Gastroesophageal sphincter (tissue), 3 donors: ENCODE measurements around the gene VWA2.

ENCODE experiments used
- CTCF ChIP-seq, 4 experiments: fragments of 200-600 bp in 2 of 4; fragments of 450-650 bp in 2 of 4; sonication (generic) in 1 of 4; IDR thresholded peaks; one replicate each; pipeline ENCODE4 v1.5.1; 2017 to 2019; ENCODE audit warnings: antibody characterized with exemption in 4 of 4, mild to moderate bottlenecking in 2 of 4, moderate library complexity in 2 of 4
- POLR2AphosphoS5 ChIP-seq: sonication (generic); formaldehyde crosslinking; IDR thresholded peaks from one replicate; pipeline ENCODE4 v1.6.1; 2017; ENCODE audit warnings: antibody characterized with exemption

- TF ChIP-seq POLR2AphosphoS5 = no peak
- no peak for TF ChIP-seq CTCF (IDR thresholded peaks at IDR 0.05)
These were observed 37.6 kb downstream of the VWA2 start for GRCh38 chr10:114276671-114277070.
